Hepatocyte (in vitro differentiated cells): ENCODE data around the gene PDXP.

Experiments used
- EZH2 ChIP-seq: fragments of 200-600 bp; sonication (generic); IDR thresholded peaks from 2 replicates; pipeline ENCODE4 v1.6.1; 2016; ENCODE audit warnings: antibody characterized with exemption, mild to moderate bottlenecking, borderline replicate concordance
- TF ChIP-seq, protein P1 (sequence below): fragments of 200-600 bp; sonication (generic); IDR thresholded peaks from 2 replicates; pipeline ENCODE4 v1.5.1; 2016; ENCODE audit warnings: antibody characterized with exemption, mild to moderate bottlenecking; ENCODE audit not compliant: poor library complexity

DNA sequence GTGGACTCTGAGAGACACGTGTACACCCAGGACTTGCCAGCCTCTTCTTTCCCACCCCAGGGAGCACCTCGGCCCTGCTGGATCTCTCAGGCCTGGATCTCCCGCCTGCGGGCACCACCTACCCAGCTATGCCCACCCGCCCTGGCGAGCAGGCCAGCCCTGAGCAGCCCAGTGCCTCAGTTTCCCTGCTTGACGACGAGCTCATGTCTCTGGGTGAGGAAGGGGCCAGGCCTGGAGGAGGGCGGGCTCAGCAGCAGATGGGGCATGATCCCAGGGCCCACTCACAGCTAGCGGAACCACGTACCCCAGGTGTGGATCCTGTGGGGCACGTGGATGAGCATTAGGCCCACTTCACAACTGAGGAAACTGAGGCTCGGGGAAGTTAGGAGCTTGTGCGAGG, 32.8 kb upstream of the PDXP start:
- TF ChIP-seq, protein P1, sequence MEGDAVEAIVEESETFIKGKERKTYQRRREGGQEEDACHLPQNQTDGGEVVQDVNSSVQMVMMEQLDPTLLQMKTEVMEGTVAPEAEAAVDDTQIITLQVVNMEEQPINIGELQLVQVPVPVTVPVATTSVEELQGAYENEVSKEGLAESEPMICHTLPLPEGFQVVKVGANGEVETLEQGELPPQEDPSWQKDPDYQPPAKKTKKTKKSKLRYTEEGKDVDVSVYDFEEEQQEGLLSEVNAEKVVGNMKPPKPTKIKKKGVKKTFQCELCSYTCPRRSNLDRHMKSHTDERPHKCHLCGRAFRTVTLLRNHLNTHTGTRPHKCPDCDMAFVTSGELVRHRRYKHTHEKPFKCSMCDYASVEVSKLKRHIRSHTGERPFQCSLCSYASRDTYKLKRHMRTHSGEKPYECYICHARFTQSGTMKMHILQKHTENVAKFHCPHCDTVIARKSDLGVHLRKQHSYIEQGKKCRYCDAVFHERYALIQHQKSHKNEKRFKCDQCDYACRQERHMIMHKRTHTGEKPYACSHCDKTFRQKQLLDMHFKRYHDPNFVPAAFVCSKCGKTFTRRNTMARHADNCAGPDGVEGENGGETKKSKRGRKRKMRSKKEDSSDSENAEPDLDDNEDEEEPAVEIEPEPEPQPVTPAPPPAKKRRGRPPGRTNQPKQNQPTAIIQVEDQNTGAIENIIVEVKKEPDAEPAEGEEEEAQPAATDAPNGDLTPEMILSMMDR = no peak
- no peak for TF ChIP-seq EZH2
